GM10847 (cell line): ENCODE results near the gene DCLK2.

Source experiments
- POLR2A ChIP-seq: IDR thresholded peaks from 2 replicates; pipeline ENCODE4 v1.6.1; 2011; ENCODE audit not compliant: insufficient read length; ENCODE audit errors: extremely low read depth

The DCLK2 gene

DNA sequence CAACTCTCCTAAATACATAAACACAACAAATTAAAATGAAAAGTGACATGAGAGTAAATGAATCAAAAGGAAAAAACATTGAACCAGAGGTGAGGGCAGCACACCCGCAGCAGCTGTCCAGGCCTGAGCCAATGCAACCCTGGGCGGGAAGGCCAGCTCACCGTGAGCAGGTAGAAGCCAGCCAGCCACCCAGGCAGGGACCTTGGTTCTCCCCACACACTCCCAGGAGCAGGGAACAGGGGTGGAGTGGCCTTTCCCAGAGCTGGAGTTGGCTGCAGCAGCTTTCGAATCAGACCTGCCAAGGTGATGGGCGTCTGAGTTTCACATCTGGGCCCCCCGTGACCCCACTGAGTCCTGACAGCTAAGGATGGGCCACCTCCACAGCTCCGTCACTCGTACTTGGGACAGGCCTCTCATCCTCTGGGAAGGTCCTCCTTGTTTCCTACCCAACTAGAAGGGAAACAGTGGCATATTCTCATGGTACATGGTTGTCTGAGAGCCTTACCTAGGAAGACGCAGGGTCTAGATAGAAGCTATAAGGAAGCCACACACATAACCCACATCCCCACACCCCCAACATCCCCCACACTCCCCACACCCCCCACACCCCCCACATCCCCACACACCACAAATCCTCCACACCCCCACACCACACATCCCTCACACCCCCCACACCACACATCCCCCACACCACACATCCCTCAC, 172.2 kb downstream of the DCLK2 start:
- no peak for TF ChIP-seq POLR2A

DNA sequence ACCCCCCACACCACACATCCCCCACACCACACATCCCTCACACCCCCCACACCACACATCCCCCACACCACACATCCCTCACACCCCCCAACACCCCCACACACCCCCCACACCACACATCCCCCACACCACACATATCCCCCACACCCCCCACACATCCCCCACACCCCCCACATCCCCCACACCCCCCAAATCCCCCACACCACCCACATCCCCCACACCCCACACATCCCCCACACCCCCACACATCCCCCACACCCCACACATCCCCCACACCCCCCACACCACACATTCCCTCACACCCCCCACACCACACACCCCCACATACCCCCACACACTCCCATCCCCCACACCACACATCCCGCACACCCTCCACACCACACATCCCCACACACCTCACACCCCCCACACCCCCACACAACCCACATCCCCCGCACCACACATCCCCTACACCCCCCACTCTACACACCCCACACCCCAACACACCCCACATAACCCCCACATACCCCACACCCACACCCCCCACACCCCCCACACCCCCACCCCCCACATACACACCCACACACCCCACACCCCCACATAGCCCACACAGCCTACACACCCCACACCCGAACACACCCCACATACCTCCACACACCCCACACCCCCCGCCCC, 172.9 kb downstream of the DCLK2 start:
- TF ChIP-seq POLR2A, result no peak

DNA sequence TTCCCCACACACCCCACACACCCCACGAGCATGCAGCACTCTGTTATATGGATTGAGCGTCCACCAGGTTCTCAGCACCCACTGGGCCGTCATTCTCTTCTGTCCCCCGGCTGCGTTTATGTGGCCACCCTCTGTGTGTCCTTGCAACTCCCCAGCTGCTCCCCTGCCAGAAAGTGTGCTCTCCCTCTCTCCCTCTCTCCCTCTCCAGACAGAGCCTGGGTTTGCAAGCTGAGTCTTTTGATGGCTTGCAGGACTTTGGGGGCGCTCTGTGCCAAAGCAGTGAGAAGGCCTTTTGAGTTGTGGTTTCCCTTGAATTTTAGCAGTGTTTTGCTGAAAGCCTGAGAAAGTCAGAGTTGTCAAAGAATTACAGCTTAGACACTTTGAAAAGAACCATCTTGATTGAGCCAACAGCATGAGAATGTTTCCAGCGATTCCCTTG, 173.5 kb downstream of the DCLK2 start:
- TF ChIP-seq POLR2A, result no peak

DNA sequence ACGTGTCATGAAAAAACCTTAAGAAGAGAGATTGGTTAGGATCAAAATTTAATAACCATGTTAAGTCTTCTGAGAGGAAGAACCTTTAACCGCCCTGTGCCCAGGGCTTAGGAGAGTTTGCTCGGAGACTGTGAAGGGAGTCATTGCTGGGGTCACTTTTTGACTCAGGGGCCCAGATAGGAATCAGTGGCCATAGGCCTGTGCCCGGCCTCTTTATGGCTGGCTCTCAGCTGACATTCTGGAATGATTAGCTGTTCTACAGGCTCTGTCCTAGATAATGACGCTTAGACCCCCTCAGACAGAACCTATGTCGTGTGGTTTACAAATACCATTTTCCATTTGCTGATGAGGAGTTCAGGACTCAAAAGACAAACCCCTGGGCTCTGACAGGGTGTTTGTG, 174.1 kb downstream of the DCLK2 start:
- no peak for TF ChIP-seq POLR2A

DNA sequence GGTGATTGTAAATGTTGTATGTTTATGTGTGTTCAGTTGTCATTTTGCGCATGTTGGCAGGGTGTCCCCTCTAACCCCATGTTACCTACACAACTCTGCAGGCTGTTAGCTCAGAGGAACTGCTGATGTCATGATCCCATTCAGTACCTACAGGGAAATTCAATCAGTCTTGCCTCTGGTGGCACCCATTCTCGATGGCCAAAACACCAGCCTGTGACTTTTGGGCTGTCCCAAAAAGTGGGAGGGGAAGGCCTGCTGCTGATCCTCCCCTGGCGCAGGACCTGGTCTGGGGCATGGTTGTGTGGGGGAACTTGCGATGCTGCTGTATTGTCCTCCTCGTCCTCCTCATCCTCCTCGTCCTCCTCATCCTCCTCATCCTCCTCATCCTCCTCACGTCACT, 174.5 kb downstream of the DCLK2 start:
- TF ChIP-seq POLR2A, result no peak

DNA sequence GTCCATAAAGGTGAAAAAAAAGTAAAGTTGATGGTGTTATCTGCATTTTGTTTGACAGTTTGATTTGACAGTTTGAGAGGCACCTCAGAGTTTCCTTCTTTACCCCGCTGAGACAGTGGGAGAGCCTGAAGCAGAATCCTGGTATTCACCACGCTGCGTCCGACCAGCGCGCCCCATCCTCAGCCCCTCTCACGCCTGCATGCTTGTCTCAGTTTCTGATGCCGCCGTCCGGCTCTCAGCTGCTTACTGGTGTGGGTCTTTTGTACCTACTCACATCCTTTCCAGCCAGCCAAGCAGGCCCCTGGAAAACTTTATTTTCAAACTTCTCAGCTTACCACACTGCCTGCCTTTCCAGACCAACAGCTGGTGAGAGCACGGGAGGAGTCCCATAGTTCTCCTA, 175.2 kb downstream of the DCLK2 start:
- TF ChIP-seq POLR2A, result no peak

DNA sequence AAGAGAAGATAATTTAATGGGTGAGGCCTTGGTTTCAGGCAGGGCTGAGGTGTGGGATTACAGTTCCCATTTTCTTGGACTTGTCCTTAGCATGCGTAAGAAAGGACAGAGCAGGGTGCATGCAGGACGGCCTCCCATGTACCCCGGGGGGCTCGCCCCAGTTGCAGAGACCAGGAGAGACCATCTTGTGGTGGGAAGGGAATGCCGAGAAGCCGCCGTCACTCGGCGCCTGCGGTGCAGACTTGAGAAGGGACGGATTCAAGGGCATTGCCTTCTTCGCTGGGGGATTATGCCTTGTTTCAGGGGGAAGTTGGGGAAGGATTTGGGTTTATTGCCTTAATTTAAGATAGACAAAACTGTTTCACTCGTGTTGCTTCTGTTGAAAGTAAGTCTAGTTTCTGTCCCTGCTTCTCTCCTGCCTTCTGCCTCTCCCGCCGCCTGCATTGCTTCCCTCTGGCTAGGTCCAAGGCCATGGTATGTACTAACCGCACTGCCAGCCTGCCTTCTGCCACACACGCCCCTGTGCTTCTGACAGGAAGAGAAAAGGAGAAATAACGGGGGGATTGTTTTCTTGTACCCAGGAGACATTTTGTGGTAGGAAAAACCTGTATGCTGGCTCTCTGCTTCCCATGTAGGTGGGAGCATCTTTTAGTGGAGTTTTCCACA, 175.9 kb downstream of the DCLK2 start:
- no peak for TF ChIP-seq POLR2A

DNA sequence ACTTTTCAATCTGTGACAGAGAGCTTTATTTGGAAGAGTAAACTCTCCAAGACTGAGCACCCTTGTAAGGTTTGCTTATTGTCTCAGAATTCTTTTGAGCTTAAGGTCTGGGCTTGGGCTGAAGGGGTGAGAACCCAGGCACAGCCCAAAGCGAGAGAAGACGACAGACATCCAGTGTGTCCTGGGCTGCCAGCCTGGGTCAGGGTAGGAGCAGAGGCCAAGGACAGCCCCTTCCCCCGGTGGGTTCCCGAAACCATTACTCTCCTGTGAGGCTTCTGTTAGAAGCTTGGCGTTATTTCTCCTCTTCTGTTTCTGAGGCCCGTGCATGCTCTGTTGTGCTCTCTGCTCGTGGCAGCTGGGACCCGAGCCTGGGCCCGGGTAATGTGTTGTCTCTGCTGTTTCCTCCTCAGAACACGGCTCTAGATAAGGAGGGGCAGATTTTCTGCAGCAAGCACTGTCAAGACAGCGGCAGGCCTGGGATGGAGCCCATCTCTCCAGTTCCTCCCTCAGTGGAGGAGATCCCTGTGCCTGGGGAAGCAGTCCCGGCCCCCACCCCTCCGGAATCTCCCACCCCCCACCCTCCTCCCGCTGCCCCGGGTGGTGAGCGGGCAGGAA, 177.5 kb downstream of the DCLK2 start:
- no peak for TF ChIP-seq POLR2A

DNA sequence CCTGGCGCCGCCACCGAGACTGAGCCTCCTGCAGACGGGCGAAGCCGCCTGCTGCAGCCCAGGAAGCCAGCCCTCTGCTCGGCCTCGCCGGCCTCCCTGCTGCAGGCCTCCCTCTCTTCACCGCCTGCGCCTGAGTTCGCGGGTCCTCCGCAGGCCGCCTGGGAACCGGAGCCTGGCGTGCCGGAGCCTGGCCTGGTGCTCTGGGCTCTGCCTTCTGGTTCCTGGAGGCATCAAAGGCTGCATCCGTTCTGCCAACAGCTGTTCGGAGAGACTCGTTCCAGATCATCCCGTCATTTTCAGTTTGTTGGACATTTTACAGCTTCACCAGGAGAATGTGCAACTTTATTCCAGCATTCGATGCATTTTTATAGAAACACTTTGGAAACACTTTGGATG, 178.0 kb downstream of the DCLK2 start:
- no peak for TF ChIP-seq POLR2A

DNA sequence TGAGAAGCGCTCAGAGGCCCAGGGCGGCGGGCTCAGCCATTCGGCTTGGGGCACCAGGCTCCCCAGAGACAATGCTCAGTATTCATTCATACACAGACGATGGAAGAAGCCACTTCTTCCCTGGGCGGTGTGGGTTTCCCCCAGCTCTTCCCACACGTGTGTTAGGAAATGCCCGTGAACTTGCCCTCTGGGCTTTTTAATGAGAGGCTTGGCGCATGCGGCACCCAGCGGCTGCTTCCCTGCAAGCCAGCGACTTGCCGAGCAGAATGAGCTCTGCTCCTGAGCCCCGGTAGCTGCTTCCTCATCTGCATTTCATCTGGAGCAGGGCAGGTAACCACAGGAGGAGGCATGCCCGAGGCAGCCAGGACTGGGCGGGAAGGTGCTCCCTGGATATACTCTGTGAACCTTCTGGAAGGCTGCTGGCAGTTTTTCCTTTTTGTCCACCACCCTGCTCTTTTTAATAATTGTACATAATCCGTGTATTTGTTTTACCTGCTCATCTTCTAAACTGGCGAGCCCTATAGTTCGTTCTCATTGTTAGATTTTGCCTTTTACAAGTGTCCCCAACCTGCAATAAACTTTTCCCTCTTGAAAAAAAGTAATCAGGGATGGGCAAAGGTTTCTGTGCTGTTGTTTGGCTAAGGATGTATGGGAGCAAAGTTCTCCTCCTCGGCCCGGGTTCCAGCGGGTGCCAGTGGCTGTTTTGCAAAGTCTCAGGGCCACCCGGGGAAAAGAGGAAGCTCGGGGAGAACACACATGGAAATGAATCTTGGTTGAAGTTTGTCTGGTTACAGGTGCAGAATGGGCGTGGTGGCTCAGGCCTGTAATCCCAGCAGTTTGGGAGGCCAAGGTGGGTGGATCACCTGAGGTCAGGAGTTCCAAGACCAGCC, 178.8 kb downstream of the DCLK2 start:
- TF ChIP-seq POLR2A, result no peak

DNA sequence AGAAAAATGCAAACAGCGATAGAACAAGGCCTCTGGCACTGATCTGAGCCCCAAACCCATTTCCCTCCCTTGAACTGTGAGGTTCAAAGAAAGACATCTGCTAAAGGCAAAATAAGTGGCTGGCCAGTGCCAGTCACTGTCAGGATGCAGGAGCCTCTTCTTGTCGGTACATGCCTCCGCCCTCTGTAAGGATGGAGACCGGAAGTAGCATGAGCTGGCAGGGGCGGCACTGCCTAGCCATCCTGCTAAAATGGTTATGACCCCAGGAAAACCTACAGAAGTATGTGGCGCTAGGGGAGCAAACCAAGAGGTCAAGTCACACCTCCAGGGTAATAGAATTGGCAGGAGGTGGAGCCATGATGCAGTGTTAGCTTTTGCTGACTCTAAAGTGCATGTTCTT, 180.3 kb downstream of the DCLK2 start:
- TF ChIP-seq POLR2A, result no peak

DNA sequence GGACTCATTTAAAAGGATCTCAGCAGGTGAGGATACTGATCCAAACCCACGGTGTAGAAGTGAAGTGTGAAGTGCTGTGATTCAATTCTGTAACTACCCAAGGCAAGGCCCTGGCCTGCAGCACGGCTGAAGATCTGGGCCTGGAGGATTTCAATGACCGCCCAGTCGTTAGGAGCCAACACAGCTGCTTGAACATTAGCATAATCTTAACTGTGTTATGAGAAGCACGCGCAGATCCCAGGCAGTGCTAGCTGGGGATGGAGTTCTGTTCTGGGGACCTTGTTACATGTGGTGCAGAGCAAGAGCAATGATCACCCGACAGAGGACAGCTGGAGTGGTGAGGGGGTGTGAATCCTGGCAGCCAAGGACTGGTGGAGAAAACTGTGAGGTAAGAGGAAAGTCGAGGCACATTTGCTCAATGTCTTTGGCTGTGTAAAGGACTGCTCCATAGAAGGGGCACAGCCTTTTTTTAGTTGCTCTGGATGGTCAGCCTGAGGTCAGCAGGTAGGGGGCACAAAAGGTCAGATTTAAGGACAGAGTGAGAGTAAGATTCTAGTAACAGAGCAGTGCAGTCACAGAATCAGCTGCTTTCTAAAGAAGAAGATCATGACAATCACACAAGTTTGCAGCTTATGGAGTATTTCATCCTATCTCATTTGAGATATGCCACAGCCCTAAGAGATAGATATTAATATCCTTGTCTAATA, 181.8 kb downstream of the DCLK2 start:
- no peak for TF ChIP-seq POLR2A

DNA sequence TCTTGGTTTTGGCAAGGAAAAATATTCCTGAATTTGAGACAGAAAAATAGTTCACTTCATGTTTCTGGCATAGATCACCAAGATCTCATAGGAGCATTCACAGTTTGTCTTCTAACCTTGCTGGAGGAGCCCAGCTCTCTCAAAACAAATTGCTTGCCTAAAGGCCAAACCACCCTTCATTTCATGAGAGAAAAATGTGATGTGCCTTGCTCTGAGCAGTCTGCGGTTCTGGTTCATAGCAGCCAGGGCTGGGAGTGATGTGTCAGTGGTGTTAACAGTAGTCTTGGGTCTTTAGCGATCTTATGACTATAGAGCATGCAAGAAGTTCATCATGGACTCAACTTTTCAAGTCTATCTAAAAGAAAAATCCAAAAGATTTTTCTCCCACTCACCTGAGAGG, 183.3 kb downstream of the DCLK2 start:
- TF ChIP-seq POLR2A, result no peak

DNA sequence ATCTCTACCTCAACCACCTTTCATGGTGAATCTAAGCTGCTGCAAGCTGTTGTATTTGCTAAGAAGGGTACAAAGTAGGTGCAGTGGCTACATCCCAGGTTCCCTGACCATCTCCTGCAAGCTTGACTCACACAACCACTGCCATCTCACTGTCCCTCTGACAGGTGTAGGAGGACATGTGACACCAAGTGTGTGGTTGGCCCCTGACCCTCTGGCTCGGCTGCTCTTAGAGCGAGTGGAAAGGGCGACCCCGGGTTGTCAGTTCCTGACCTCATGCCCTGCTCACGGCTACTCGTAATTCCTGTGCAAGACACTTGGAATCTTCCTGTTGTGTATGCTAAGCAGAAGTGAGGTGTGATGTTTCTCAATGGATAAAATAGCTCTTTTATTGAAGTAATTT, 184.4 kb downstream of the DCLK2 start:
- TF ChIP-seq POLR2A, result no peak
